Sigmoid colon (tissue), 7 donors: Measurements from ENCODE around the gene OR1L1. TPM values are rescaled to one million over a fixed set of nuclear protein-coding genes. Genes with fewer than 3 reads are reported as not detected.

Experiments
- DNase-seq: peaks from one replicate; pipeline ENCODE4 v3.0.0-alpha.2; 2019
- H3K27ac ChIP-seq, 4 donors: fragments of 200-600 bp; sonication (generic); one replicate each; pipeline ENCODE4 v1.5.1; 2016 to 2019; ENCODE audit warnings: mild to moderate bottlenecking in 1 of 4
- H3K27me3 ChIP-seq, 3 donors: fragments of 200-600 bp; sonication (generic); one replicate each; pipeline ENCODE4 v1.5.1; 2019; ENCODE audit warnings: mild to moderate bottlenecking in 1 of 3
- H3K36me3 ChIP-seq, 4 donors: fragments of 200-600 bp; sonication (generic); one replicate each; pipeline ENCODE4 v1.5.1; 2016 to 2019
- H3K4me1 ChIP-seq, 4 donors: fragments of 200-600 bp; sonication (generic); one replicate each; pipeline ENCODE4 v1.5.1; 2017 to 2019
- H3K4me3 ChIP-seq, 4 donors: fragments of 200-600 bp; sonication (generic); one replicate each; pipeline ENCODE4 v1.5.1; 2017 to 2019; ENCODE audit warnings: mild to moderate bottlenecking in 2 of 4, moderate library complexity in 1 of 4
- H3K9me3 ChIP-seq, 4 donors: fragments of 200-600 bp in 3 of 4; sonication (generic) in 3 of 4; one replicate each; pipeline versions ENCODE4 v1.5.1 to v1.6.1; 2013 to 2019
- EP300 ChIP-seq, 4 donors: sonication (generic); formaldehyde crosslinking; IDR thresholded peaks; one replicate each; pipeline ENCODE4 v1.6.1; 2017; ENCODE audit warnings: antibody characterized with exemption in 4 of 4
- POLR2A ChIP-seq, 2 donors: fragments of 450-650 bp; IDR thresholded peaks; one replicate each; pipeline ENCODE4 v1.6.1; 2016; ENCODE audit warnings: antibody characterized with exemption in 2 of 2, mild to moderate bottlenecking in 2 of 2, moderate library complexity in 2 of 2
- POLR2AphosphoS5 ChIP-seq, 4 donors: sonication (generic); formaldehyde crosslinking; IDR thresholded peaks; one replicate each; pipeline ENCODE4 v1.6.1; 2017; ENCODE audit warnings: antibody characterized with exemption in 4 of 4
- WGBS, 2 donors: extraction: QIAGEN DNeasy Blood & Tissue Kit; methylation state at CpG; one replicate each; pipeline ENCODE4 v1.1.7; 2013; 5-methylcytosine and 5-hydroxymethylcytosine counted together
- intact Hi-C: fragments of 100-400 bp; cut with DNase I; formaldehyde crosslinking; loops from one replicate; pipeline ENCODE4 v1.15.1; 2023
- polyA plus RNA-seq, 3 donors: library from polyadenylated mRNA; stranded (reverse); fragments of 200-250 nt; gene quantifications; one replicate each; pipeline ENCODE4 v1.2.3, GENCODE V29; 2013
- total RNA-seq, 4 donors: library from RNA; depleted of rRNA; stranded (reverse); fragments of >200 nt; gene quantifications; one replicate each; pipeline ENCODE4 v1.1.0, GENCODE V29; 2016
- TF ChIP-seq, protein P1 (sequence below), 4 experiments: fragments of 450-650 bp in 3 of 4; fragments of 200-600 bp in 1 of 4; IDR thresholded peaks; one replicate each; pipeline ENCODE4 v1.5.1; 2016 to 2019; ENCODE audit warnings: antibody characterized with exemption in 4 of 4, mild to moderate bottlenecking in 3 of 4, moderate library complexity in 2 of 4
- donor health status: healthy with polysubstance abuse.
- donor health status: Bipolar disorder and iron deficiency.
- donor health status: healthy.

The OR1L1 gene, protein sequence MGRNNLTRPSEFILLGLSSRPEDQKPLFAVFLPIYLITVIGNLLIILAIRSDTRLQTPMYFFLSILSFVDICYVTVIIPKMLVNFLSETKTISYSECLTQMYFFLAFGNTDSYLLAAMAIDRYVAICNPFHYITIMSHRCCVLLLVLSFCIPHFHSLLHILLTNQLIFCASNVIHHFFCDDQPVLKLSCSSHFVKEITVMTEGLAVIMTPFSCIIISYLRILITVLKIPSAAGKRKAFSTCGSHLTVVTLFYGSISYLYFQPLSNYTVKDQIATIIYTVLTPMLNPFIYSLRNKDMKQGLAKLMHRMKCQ
- total RNA-seq (not detected), polyA plus RNA-seq (not detected)

DNA sequence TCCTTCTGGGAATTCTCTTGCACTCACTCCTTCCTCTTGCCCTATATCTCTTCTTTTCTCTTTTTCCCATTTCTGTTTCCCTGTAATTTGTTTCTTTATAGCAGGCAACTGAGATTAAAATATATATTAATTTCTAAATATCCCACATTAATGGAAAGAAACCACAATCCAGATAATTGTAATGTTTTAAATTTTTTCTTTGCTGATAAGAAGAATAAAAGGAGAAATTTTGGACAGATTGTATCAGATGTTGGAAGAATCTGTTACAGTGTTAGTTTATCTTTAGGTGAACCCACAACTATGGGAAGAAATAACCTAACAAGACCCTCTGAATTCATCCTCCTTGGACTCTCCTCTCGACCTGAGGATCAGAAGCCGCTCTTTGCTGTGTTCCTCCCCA is at the start of gene OR1L1:
OR1L1 (plus strand) TSS at position 301 of the 400 bp plus-strand sequence; CDS start at position 301, 0 bp downstream.
- intact Hi-C loops: no loop called here
- Histone ChIP-seq H3K36me3 (no peaks in the 10 kb centered on the region), H3K9me3 (peaks cover 0 to 2% (median 0%) of the 10 kb centered on the region in 4 donors), H3K4me1 (no peaks in the 10 kb centered on the region), H3K27me3 (no peaks in the 10 kb centered on the region), H3K4me3 (no peak within 1 kb of the TSS), H3K27ac (no peak within 1 kb of the TSS)
- no peak for DNase-seq
- TF ChIP-seq POLR2AphosphoS5 (IDR thresholded peaks at IDR 0.05): no peak
- 58 to 66% methylated on average over 2 of the region's 2 CpGs for WGBS, 2 donors

DNA sequence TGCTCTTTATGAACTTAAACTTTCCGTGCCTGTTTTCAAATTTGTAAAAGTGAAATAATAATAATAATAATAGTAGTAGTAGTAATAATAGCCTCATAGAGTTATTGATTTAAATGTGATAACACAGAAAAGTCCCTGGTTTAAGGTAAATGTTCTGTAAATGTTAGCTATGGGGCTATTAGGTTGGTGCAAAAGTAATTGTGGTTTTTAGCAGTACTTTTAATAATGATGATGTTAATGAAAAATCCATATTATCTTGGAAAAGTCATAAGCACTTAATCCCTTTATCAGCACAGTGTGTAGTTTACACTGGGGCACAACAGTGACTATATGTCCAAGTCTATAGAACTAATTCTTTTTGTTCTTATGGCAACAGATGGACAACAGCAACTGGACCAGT is 47.2 kb upstream of the OR1L1 start, which contains the start of gene OR1Q1:
OR1Q1 (plus strand) TSS at position 377 of the 400 bp plus-strand sequence; CDS start at position 377, 0 bp downstream.
- WGBS, 2 donors: 88 to 91% methylated on average over 1 of the region's 1 CpG
- Histone ChIP-seq H3K9me3 (no peaks in the 10 kb centered on the region), H3K4me3 (no peak within 1 kb of the TSS), H3K36me3 (no peaks in the 10 kb centered on the region), H3K27ac (no peak within 1 kb of the TSS), H3K4me1 (no peaks in the 10 kb centered on the region), H3K27me3 (no peaks in the 10 kb centered on the region)
- DNase-seq: no peak
- intact Hi-C loops: no loop called here
- TF ChIP-seq, protein P1, sequence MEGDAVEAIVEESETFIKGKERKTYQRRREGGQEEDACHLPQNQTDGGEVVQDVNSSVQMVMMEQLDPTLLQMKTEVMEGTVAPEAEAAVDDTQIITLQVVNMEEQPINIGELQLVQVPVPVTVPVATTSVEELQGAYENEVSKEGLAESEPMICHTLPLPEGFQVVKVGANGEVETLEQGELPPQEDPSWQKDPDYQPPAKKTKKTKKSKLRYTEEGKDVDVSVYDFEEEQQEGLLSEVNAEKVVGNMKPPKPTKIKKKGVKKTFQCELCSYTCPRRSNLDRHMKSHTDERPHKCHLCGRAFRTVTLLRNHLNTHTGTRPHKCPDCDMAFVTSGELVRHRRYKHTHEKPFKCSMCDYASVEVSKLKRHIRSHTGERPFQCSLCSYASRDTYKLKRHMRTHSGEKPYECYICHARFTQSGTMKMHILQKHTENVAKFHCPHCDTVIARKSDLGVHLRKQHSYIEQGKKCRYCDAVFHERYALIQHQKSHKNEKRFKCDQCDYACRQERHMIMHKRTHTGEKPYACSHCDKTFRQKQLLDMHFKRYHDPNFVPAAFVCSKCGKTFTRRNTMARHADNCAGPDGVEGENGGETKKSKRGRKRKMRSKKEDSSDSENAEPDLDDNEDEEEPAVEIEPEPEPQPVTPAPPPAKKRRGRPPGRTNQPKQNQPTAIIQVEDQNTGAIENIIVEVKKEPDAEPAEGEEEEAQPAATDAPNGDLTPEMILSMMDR (IDR thresholded peaks at IDR 0.05): no peak
- no peak for TF ChIP-seq POLR2A (IDR thresholded peaks at IDR 0.05)
- no peak for TF ChIP-seq POLR2AphosphoS5 (IDR thresholded peaks at IDR 0.05)
- no peak for TF ChIP-seq EP300 (IDR thresholded peaks at IDR 0.05)

DNA sequence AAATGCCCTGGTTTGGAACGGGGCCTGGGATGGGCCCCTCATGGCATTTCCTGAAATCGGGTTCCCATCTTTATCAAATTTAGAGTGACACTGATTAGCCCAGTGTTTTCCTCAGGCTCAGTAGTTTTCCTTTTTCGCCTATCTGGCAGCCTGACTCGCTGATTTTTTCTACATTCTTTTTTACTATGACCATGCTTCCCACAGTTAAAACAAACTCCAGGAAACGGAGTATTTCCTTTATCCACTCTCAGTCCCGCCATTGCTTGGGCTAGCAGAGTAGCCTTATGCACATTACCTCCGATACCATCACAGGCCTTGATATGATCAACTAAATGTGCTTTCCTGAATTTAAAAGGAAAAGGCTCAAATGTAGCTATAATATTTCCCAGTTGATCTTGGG is 41.5 kb upstream of the OR1L1 start:
- DNase-seq: no peak
- Histone ChIP-seq H3K27ac (no peak overlapping the region), H3K4me3 (no peak overlapping the region), H3K27me3 (no peaks in the 10 kb centered on the region), H3K4me1 (no peaks in the 10 kb centered on the region), H3K36me3 (no peaks in the 10 kb centered on the region), H3K9me3 (no peaks in the 10 kb centered on the region)
- WGBS, 2 donors: 74 to 76% methylated on average over 7 of the region's 7 CpGs
- TF ChIP-seq, protein P1 (IDR thresholded peaks at IDR 0.05): no peak
- TF ChIP-seq POLR2A (IDR thresholded peaks at IDR 0.05) (no peak), EP300 (IDR thresholded peaks at IDR 0.05) (no peak), POLR2AphosphoS5 (IDR thresholded peaks at IDR 0.05) (no peak)
- intact Hi-C loops: no loop called here

DNA sequence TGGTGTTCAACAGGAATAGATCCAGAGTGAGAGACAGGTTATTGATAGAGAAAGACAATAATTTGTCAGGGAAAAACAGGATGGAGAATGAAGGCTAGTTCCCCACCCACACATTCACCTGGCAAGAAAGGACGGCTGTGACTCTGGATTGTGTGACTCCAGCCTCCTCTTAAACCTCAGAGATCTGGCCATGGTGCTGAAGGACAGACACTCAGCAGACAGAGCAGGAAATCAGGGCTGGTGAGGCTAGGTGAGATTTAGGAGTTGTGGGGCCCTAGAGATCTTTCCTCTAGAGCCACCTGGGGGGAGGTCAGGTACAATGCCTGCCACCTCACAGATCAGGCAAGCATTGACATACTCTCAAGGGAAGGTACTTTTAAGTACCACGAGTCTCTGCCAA is 19.3 kb upstream of the OR1L1 start:
- Histone ChIP-seq H3K4me1 (no peaks in the 10 kb centered on the region), H3K36me3 (no peaks in the 10 kb centered on the region), H3K27me3 (no peaks in the 10 kb centered on the region), H3K27ac (no peak overlapping the region), H3K9me3 (peaks cover 0 to 5% (median 0%) of the 10 kb centered on the region in 4 donors), H3K4me3 (no peak overlapping the region)
- TF ChIP-seq EP300 (IDR thresholded peaks at IDR 0.05) (no peak), POLR2AphosphoS5 (IDR thresholded peaks at IDR 0.05) (no peak), POLR2A (IDR thresholded peaks at IDR 0.05) (no peak)
- TF ChIP-seq, protein P1 (IDR thresholded peaks at IDR 0.05): no peak
- DNase-seq: no peak
- 14 to 36% methylated on average over 2 of the region's 2 CpGs for WGBS, 2 donors
- intact Hi-C loops: no loop called here

DNA sequence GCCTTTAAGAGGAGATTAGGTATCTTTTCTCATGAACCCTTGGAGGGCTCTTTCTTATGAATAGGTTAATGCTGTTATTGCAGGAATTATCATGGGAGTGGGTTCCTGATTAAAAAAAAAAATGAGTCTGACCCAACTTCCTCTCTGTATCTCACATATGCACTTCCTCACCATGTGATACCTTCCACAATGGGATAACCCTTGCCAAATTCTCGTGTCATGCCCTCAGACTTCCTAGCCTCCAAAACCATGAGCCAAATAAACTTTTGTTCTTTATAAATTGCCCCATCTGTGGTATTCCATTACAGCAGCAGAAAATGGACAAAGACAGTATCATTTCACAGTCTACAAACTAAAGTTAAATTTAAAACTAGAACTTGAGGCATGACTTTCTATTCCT is 5.1 kb upstream of the OR1L1 start:
- intact Hi-C loops: no loop called here
- Histone ChIP-seq H3K36me3 (no peaks in the 10 kb centered on the region), H3K27me3 (no peaks in the 10 kb centered on the region), H3K4me1 (no peaks in the 10 kb centered on the region), H3K27ac (no peak overlapping the region), H3K4me3 (no peak overlapping the region), H3K9me3 (no peaks in the 10 kb centered on the region)
- WGBS, 2 donors: 19 to 36% methylated on average over 1 of the region's 1 CpG
- TF ChIP-seq, protein P1 (IDR thresholded peaks at IDR 0.05): no peak
- TF ChIP-seq POLR2AphosphoS5 (IDR thresholded peaks at IDR 0.05) (no peak), POLR2A (IDR thresholded peaks at IDR 0.05) (no peak), EP300 (IDR thresholded peaks at IDR 0.05) (no peak)
- DNase-seq: no peak
